Panc1 (cell line): ENCODE data around the gene DMBT1.

ENCODE experiments used
- CTCF ChIP-seq: fragments of 450-650 bp; IDR thresholded peaks from 2 replicates; pipeline ENCODE4 v1.5.1; 2017; ENCODE audit warnings: mild to moderate bottlenecking
- POLR2AphosphoS5 ChIP-seq: IDR thresholded peaks from 2 replicates; pipeline ENCODE4 v1.6.1; 2012; ENCODE audit warnings: mild to moderate bottlenecking, low read depth, low read length, moderate library complexity
- REST ChIP-seq, 2 experiments: IDR thresholded peaks; 2 replicates each; pipeline ENCODE4 v1.6.1; 2011 to 2012; ENCODE audit warnings: low read depth in 2 of 2, control low read depth in 1 of 2, low read length in 1 of 2, mild to moderate bottlenecking in 1 of 2, moderate library complexity in 1 of 2; ENCODE audit not compliant: insufficient read depth in 1 of 2
- SIN3A ChIP-seq: IDR thresholded peaks from 2 replicates; pipeline ENCODE4 v1.6.1; 2012; ENCODE audit warnings: low read depth, mild to moderate bottlenecking, low read length, moderate library complexity, borderline replicate concordance; ENCODE audit not compliant: insufficient read depth
- TCF7L2 ChIP-seq: IDR thresholded peaks from 2 replicates; pipeline ENCODE4 v1.6.1; 2011; ENCODE audit warnings: mild to moderate bottlenecking, low read depth, low read length, inconsistent platforms

GRCh38 chr10:122555442-122555841 lies 5.1 kb upstream of the DMBT1 start:
- TF ChIP-seq CTCF (no peak), POLR2AphosphoS5 (no peak), REST (IDR thresholded peaks at IDR 0.05; ENCODE audit: insufficient read depth in 1 of 2, low read depth in 2 of 2, low read length in 1 of 2) (no peak), SIN3A (no peak), TCF7L2 (no peak)
